Left ventricle myocardium inferior (tissue), 1 donor: ENCODE measurements around the gene TNFAIP1. TPM values are rescaled to one million over a fixed set of nuclear protein-coding genes. Genes with fewer than 3 reads are reported as not detected.

Experiments used
- DNase-seq: peaks from one replicate; pipeline ENCODE4 v3.0.0-alpha.2; 2020
- H3K27ac ChIP-seq: fragments of 200-600 bp; replicated peaks from 2 replicates; pipeline ENCODE4 v1.8.0; 2021
- H3K27me3 ChIP-seq: fragments of 200-600 bp; 2 replicates; pipeline ENCODE4 v1.8.0; 2021; ENCODE audit warnings: low read depth
- H3K36me3 ChIP-seq: fragments of 200-600 bp; 2 replicates; pipeline ENCODE4 v1.8.0; 2021
- H3K4me1 ChIP-seq: fragments of 200-600 bp; 2 replicates; pipeline ENCODE4 v1.8.0; 2021
- H3K4me3 ChIP-seq: fragments of 200-600 bp; 2 replicates; pipeline ENCODE4 v1.8.0; 2021; ENCODE audit warnings: mild to moderate bottlenecking, moderate library complexity
- H3K9me3 ChIP-seq: fragments of 200-600 bp; replicated peaks from 2 replicates; pipeline ENCODE4 v1.8.0; 2021
- CTCF ChIP-seq: fragments of 200-600 bp; IDR thresholded peaks from 2 replicates; pipeline ENCODE4 v1.8.0; 2021; ENCODE audit warnings: antibody characterized with exemption, mild to moderate bottlenecking, borderline replicate concordance
- intact Hi-C: fragments of 100-400 bp; cut with micrococcal nuclease; formaldehyde crosslinking; loops from one replicate; pipeline ENCODE4 v1.11.0; 2022
- total RNA-seq: library from RNA; stranded (reverse); fragmentation: NEBNext Ultra II Directional; extraction: Animal tissue kit (Norgen Biotek cat#: 25700); gene quantifications from one replicate; pipeline ENCODE4 v1.2.1, GENCODE V29; 2021
- donor health status: DM: no; HTN: yes; CAD: no; lungs with severe emphysema.

The TNFAIP1 gene
- total RNA-seq, 1 donor from 2014 or later, result 35.1 TPM

DNA sequence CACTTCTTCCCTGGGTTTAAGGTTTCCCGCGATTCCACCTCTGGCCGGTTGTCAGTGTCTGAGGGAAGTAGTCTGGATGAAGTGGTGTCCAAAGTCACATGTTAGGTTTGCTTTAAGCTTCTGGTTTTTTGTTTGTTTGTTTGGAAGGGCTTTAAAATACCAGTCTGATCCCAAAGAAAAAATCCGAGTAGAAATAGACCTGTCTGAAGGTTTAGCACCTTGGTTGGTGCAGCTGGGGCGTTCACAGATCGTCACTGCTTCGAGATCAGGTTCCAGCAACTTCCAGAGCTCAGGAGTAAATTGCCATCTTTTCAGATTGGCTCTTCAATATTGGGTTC, 16.0 kb upstream of the TNFAIP1 start:
- no peak for DNase-seq
- Histone ChIP-seq H3K27ac (peak overlapping the region; percentile 52), H3K27me3 (peaks cover 3% of the 10 kb centered on the region), H3K4me1 (peaks cover 21% of the 10 kb centered on the region), H3K4me3 (peak overlapping the region; percentile 82), H3K9me3 (no peaks in the 10 kb centered on the region), H3K36me3 (no peaks in the 10 kb centered on the region)
- intact Hi-C loops, result no loop called here
- TF ChIP-seq CTCF, result no peak

DNA sequence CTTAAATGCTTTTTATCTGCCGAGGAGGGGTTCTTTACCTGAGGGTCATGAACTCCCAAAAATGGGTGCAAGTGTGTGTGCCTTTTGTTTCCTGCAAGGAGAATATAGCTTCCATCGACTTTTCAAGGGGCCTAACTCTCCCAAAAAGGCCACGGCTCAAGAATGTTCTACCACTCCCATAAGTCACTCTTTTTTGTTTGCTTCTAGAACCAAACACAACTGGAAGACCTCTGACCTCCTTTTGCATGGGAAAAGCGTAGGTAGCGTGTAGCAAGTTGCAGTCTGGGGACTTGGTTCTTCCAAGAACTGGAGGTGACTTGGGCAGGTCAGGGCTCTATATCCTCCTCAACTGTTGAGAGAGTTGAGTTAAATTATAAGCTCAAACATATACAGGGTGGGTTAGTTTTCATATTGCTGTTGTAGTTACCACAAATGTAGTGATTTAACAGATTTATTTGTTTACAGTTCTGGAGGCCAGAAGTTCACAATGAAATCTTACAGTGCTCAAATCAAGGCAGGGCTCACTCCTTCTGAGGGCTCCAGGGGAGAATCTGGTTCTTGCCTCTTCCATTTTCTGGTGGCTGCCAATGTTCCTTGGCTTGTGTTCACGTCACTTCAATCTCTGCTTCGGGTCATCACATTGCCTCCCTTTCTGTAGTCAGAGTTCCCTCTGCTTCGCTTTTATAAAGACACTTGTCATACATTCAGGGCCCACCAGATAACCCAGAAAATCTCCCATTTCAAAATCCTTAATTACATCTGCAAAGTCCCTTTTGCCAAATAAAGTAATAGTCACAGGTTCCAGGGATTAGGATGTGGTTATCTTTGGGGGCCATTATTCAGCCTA, 15.1 kb upstream of the TNFAIP1 start:
- Histone ChIP-seq H3K9me3 (no peaks in the 10 kb centered on the region), H3K4me1 (peaks cover 21% of the 10 kb centered on the region), H3K27me3 (peaks cover 3% of the 10 kb centered on the region), H3K4me3 (no peak overlapping the region), H3K36me3 (no peaks in the 10 kb centered on the region), H3K27ac (no peak overlapping the region)
- TF ChIP-seq CTCF, result no peak
- no peak for DNase-seq
- intact Hi-C loops, result no loop called here

GRCh38 chr17:28324267-28324745, 11.3 kb upstream of the TNFAIP1 start:
- Histone ChIP-seq H3K27me3 (no peaks in the 10 kb centered on the region), H3K27ac (no peak overlapping the region), H3K36me3 (peaks cover 16% of the 10 kb centered on the region), H3K4me3 (no peak overlapping the region), H3K4me1 (peaks cover 8% of the 10 kb centered on the region), H3K9me3 (no peaks in the 10 kb centered on the region)
- no peak for TF ChIP-seq CTCF
- intact Hi-C loops, result no loop called here
- DNase-seq, result no peak

- Histone ChIP-seq H3K9me3 (no peaks in the 10 kb centered on the region), H3K4me1 (peaks cover 3% of the 10 kb centered on the region), H3K27me3 (no peaks in the 10 kb centered on the region), H3K4me3 (no peak overlapping the region), H3K27ac (no peak overlapping the region), H3K36me3 (peaks cover 20% of the 10 kb centered on the region)
- intact Hi-C loops, result no loop called here
- DNase-seq, result no peak
- no peak for TF ChIP-seq CTCF
Measured at GRCh38 chr17:28324781-28325180, 10.8 kb upstream of the TNFAIP1 start.

DNA sequence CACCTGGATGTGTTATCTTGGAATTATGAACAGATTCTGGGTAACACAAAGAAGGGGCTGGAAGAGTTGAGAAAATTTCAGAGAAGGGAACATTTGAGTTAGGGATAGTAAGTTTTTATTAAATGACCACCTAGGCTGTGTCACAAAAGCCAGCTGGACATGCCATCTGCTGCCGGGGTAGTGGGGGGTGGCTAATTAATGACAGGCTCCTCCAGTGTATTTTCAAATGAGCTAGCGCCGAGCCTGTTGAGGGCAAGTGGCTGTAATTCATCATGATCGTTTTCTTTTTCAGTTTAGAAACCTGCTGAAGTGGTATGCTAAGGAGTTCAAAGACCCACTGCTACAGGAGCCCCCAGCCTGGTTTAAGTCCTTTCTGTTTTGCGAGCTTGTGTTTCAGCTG, 10.3 kb upstream of the TNFAIP1 start:
- intact Hi-C loops, result no loop called here
- H3K4me1 ChIP-seq, result no peaks in the 10 kb centered on the region
- H3K27ac ChIP-seq, result no peak overlapping the region
- H3K4me3 ChIP-seq, result no peak overlapping the region
- peaks cover 24% of the 10 kb centered on the region for H3K36me3 ChIP-seq
- TF ChIP-seq CTCF, result no peak
- H3K27me3 ChIP-seq, result no peaks in the 10 kb centered on the region
- no peaks in the 10 kb centered on the region for H3K9me3 ChIP-seq
- DNase-seq, result no peak
